Fibroblast of pulmonary artery (primary cell): ENCODE results near the gene PHLPP2.

Source experiments
- DNase-seq: peaks from one replicate; pipeline ENCODE4 v3.0.0-alpha.2; 2010; ENCODE audit warnings: low read depth
- H3K4me3 ChIP-seq: replicated peaks from 2 replicates; pipeline ENCODE4 v1.5.1; 2011; ENCODE audit warnings: low read depth, mild to moderate bottlenecking, control low read depth, low read length, moderate library complexity
- CTCF ChIP-seq: IDR thresholded peaks from 2 replicates; pipeline ENCODE4 v1.5.1; 2011; ENCODE audit warnings: mild to moderate bottlenecking, control low read depth, low read length, inconsistent platforms; ENCODE audit errors: missing control alignments

The PHLPP2 gene

GRCh38 chr16:71721066-71721740 is 3.3 kb downstream of the PHLPP2 start:
- no peak overlapping the region for H3K4me3 ChIP-seq
- DNase-seq: no peak
- TF ChIP-seq CTCF: no peak

- DNase-seq: no peak
- no peak overlapping the region for H3K4me3 ChIP-seq
- TF ChIP-seq CTCF: no peak
Observed at GRCh38 chr16:71712501-71712900, 12.0 kb downstream of the PHLPP2 start.

- DNase-seq: no peak
- no peak for TF ChIP-seq CTCF
- no peak overlapping the region for H3K4me3 ChIP-seq
Observed at GRCh38 chr16:71711789-71712188, 12.7 kb downstream of the PHLPP2 start.

- no peak overlapping the region for H3K4me3 ChIP-seq
- peak; percentile 29 for DNase-seq
- no peak for TF ChIP-seq CTCF
Observed at GRCh38 chr16:71709229-71709781, 15.2 kb downstream of the PHLPP2 start.

GRCh38 chr16:71708696-71709095 is 15.8 kb downstream of the PHLPP2 start:
- no peak for TF ChIP-seq CTCF
- H3K4me3 ChIP-seq: no peak overlapping the region
- no peak for DNase-seq

GRCh38 chr16:71707199-71707598 is 17.3 kb downstream of the PHLPP2 start:
- H3K4me3 ChIP-seq: no peak overlapping the region
- no peak for TF ChIP-seq CTCF
- no peak for DNase-seq

GRCh38 chr16:71706046-71706445 is 18.5 kb downstream of the PHLPP2 start:
- no peak for DNase-seq
- TF ChIP-seq CTCF: no peak
- H3K4me3 ChIP-seq: no peak overlapping the region
